T-helper 1 cell (primary cell): Measurements from ENCODE around the gene NTM.

Experiments used
- DNase-seq, 5 donors: peaks; one replicate each; pipeline ENCODE4 v3.0.0-alpha.2; 2012 to 2020

Gene NTM

GRCh38 chr11:132131961-132132360, 761.5 kb downstream of the NTM start:
- DNase-seq: no peak

- no peak for DNase-seq
Observed at GRCh38 chr11:132134322-132134721, 763.9 kb downstream of the NTM start.

GRCh38 chr11:132137289-132137980, 767.0 kb downstream of the NTM start:
- DNase-seq: no peak

- no peak for DNase-seq
Observed at GRCh38 chr11:132137981-132138313, 767.5 kb downstream of the NTM start.

- DNase-seq: no peak
Observed at GRCh38 chr11:132139181-132139580, 768.8 kb downstream of the NTM start.

- no peak for DNase-seq
Observed at GRCh38 chr11:132140056-132140455, 769.6 kb downstream of the NTM start.

- DNase-seq: no peak
Observed at GRCh38 chr11:132142121-132142520, 771.7 kb downstream of the NTM start.

- DNase-seq: no peak
Observed at GRCh38 chr11:132142554-132142953, 772.1 kb downstream of the NTM start.

- DNase-seq: no peak
Observed at GRCh38 chr11:132147464-132147863, 777.0 kb downstream of the NTM start.

GRCh38 chr11:132154781-132155180, 784.4 kb downstream of the NTM start:
- DNase-seq: no peak

GRCh38 chr11:132158091-132158490, 787.7 kb downstream of the NTM start:
- DNase-seq: no peak

GRCh38 chr11:132158696-132159095, 788.3 kb downstream of the NTM start:
- no peak for DNase-seq

GRCh38 chr11:132161403-132162078, 791.1 kb downstream of the NTM start:
- no peak for DNase-seq

GRCh38 chr11:132168344-132168981, 798.0 kb downstream of the NTM start:
- no peak for DNase-seq

GRCh38 chr11:132171031-132171430, 800.6 kb downstream of the NTM start:
- no peak for DNase-seq

- DNase-seq: no peak
Observed at GRCh38 chr11:132174362-132175255, 804.2 kb downstream of the NTM start.

- no peak for DNase-seq
Observed at GRCh38 chr11:132177106-132177505, 806.7 kb downstream of the NTM start.

GRCh38 chr11:132184079-132184478, 813.7 kb downstream of the NTM start:
- DNase-seq: no peak

- DNase-seq: no peak
Observed at GRCh38 chr11:132185726-132186592, 815.5 kb downstream of the NTM start.

- DNase-seq: no peak
Observed at GRCh38 chr11:132186699-132187098, 816.3 kb downstream of the NTM start.

GRCh38 chr11:132187386-132187785, 817.0 kb downstream of the NTM start:
- DNase-seq: no peak

- no peak for DNase-seq
Observed at GRCh38 chr11:132187814-132188213, 817.4 kb downstream of the NTM start.
